Measurements from ENCODE around the gene SIGLEC9. TPM values are rescaled to one million over a fixed set of nuclear protein-coding genes. Genes with fewer than 3 reads are reported as not detected.
"Not testable (repeated sequence)": the region's sequence is repeated elsewhere in the genome, so short reads cannot be mapped to it uniquely, and the experiment has no call there.

Gene SIGLEC9
- polyA plus RNA-seq, 5 donors: 0.64 to 1.3 (median 0.84) TPM

- DNase-seq: not testable (repeated sequence)
Observed at GRCh38 chr19:51142809-51143475, 18.2 kb downstream of the SIGLEC9 start.

GRCh38 chr19:51143486-51143885, 18.8 kb downstream of the SIGLEC9 start:
- DNase-seq: no peak

GRCh38 chr19:51144482-51145045, 19.9 kb downstream of the SIGLEC9 start:
- no peak for DNase-seq

- DNase-seq: no peak
Observed at GRCh38 chr19:51145916-51146493, 21.3 kb downstream of the SIGLEC9 start.

- no peak for DNase-seq
Observed at GRCh38 chr19:51146751-51147150, 22.0 kb downstream of the SIGLEC9 start.

GRCh38 chr19:51147663-51148062, 23.0 kb downstream of the SIGLEC9 start:
- no peak for DNase-seq

DNA sequence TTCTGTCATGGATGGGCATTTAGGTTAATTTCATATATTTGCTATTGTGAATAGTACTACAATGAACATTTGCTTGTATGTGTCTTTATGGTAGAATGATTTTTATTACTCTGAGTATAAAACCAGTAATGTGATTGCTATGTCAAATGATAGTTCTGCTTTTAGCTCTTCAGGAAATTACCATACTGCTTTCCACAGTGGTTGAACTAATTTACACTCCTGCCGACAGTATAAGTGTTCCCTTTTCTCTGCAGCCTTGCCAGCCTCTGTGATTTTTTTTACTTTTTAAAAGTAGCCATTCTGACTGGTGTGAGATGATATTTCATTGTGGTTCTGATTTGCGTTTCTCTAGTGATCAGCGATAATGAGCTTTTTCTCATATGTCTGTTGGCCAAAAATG, 23.9 kb downstream of the SIGLEC9 start:
- DNase-seq: no peak

DNA sequence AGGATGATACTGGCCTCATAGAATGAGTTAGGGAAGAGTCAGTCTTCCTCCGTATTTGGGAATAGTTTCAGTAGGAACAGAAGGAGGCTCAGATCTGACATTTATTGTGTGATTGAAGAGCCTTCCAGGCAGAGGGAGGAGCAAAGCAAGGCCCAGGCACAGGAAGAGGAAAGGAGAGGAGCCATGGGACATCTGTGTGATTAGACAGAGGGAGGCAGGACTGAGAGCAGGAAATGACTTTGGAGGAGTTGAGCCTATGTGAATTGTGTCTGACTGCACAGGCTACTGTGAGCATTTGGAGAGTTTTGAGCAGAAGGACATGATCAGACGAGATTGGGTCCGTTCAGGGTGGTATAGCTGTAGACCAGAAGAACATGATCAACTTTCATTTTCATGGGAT, 25.9 kb downstream of the SIGLEC9 start:
- no peak for DNase-seq

DNA sequence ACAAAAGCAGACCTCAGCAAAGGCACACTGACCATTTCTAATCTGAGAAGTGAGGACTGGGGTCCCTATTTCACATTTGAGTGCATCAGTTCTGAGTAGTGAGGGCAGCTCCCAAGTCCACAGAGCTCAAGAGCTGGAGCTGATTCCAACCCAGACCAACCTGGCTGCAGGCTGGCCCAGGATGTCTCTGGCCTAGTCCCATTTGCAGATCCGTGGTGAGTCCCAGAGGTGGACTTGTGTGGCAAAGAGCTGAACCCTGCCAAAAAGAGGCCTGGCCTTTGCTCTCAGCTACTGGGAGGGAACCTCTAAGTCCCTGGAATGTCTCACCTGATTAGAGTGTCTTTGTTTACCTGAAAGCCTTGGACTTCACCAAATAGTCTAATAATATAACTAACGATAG, 32.0 kb downstream of the SIGLEC9 start:
- no peak for DNase-seq

GRCh38 chr19:51157265-51157664, 32.6 kb downstream of the SIGLEC9 start:
- no peak for DNase-seq

DNA sequence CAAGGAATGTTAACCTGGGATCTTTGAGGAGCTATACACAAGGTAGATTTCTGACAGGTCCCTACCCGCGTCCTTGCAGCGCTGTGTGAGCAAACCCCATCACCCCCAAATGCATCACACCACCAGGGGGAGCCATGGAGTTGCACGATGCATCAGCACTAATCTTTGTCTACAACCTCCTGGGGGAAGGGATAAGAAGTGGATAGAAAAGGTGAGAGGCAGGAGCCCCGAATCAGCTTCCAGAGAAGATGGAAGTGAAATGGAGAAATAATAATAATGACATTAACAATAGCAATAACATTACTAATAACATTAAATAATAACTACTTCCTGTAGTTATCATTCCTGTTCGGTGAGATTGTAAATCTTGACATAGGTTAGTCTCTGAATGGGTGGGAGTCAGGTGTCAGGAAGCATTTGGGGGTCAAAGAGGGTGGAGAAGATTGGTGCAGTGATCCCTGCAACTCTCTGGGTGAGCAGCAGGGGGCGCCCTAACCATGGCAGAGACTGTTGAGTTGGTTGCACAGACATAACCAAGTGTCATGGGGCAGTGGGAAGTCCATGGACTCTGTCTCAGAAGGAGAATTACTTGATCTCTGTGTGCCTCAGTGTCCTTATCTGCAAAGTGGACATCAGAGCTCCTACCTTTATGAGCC, 33.9 kb downstream of the SIGLEC9 start:
- no peak for DNase-seq

DNA sequence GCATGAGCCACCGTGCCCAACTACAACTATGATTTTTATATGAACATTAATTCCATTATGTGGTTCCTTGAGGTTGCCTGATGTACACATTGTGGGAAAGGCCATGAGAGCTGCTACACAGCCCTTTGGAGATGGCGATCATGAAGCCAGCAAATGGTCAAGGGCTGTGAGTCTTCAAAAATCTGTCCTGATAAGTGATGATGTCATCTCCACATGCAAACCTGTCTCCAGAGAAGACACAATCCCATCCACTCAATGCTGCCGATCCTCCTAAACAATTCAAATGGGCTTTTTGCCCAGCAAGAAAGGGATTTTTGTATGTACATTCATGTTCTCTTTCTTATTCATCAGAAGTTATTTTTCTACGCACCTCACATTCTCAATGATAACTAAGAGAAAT, 35.0 kb downstream of the SIGLEC9 start:
- DNase-seq: no peak

DNA sequence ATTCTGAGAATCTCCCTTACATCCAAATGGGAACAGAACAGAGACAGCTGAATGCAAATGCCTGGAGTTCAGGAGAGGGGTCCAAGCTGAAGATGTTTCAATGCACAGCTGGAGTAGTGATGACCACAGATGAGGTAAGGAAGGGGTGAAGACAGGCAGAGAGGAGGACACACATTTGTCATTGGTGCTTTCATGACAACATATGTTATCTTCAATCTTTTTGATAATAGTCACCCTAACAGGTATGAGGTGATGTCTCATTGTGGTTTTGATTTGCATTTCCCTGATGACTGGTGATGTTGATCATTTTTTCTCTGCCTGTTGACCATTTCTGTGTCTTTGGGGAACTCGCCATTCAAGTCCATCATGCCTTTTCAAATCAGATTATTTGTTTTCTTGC, 36.6 kb downstream of the SIGLEC9 start:
- no peak for DNase-seq

- no peak for DNase-seq
Observed at GRCh38 chr19:51161867-51162496, 37.3 kb downstream of the SIGLEC9 start.

DNA sequence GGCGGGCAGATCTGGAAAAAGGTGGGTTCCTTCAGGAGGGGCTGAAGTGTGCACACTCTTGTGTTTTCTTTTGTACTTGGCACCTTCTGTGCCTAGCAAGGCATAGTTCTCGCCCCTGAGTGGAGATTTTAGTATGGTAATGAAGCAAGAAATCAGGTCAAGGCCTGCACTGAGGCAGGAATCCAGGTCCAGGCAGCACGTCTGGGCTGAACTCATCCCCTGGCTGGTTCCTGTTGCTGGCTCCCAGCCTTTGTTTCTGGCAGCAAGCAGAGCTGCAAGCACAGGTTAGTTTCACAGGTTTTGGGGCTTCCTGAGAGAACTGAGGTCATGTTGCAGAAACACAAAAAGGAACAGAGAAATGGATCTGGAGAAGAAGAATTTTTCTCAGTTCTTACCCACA, 38.6 kb downstream of the SIGLEC9 start:
- no peak for DNase-seq

- no peak for DNase-seq
Observed at GRCh38 chr19:51164215-51164614, 39.5 kb downstream of the SIGLEC9 start.

DNA sequence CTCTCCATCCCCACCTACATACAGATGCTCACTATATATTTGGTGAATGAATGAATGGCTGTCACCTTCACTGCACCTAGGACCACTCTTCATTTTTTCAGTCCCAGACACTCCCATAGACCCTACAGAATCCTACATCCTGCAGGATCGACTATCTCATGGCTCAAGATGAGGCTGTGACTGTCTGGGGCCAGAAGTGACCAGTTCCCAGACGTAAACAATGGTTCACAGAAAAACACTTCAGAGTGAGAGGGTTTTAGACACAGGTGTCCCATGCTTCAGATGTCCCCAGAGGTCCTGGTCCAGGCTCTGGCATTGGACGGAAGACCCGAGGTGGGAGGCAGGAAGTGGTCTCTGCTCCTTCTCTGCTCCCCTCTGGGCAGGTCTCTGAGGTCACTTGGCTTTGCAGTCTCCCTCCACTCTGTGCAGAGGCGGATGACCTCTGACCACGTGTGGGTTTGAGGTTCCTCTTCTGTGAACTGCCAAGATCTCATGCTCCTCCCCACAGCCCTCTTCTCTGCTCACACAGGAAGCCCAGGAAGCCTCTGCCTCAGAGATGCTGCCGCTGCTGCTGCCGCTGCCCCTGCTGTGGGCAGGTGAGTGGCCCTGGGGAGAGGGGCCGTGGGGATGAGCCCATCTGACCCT, 42.3 kb downstream of the SIGLEC9 start:
- no peak for DNase-seq

- DNase-seq: no peak
Observed at GRCh38 chr19:51168564-51169282, 44.0 kb downstream of the SIGLEC9 start.

GRCh38 chr19:51169283-51169918, 44.7 kb downstream of the SIGLEC9 start:
- peak; percentile 27 to 46 for DNase-seq

DNA sequence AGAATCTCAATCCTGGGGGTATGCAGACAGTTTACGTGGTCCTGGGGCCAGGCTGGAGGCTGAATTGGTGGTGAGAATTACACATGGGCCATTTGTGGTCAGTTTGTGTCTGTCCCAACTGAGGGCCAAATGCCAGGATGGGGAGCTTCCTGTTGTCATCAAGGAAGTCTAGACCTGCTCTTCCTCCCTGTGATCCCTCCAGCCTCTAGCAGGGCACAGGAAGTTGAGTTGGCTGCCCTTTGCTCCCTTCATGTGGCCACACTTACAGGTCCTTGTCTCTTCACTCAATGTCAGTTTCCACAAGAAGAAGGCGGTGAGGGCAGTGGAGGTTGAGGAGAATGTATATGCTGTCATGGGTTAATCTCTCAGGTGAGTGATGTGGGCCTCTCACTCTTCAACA, 47.5 kb downstream of the SIGLEC9 start:
- no peak for DNase-seq

DNA sequence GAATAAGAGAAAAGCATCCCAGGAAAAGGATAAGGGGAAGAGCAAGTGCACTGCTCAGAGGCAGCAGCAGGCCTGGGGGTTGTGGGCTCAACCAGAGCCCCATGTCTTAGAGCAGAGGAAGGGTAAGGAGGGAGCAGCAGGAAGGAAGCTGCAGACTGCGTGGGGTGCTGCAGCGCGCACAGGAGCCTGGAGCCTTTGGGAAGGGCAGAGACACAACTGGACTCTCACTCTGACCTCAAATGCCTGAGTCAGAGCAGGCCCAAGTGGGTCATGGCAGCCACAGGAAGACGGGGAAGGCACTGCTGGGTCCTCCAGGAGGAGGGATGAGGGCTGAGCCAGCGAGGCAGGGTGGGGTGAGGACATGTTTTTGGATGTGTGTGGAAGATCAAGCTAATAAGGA, 49.0 kb downstream of the SIGLEC9 start:
- no peak for DNase-seq
